GM23338 (cell line): ENCODE results near the gene PPP2R2B. TPM values are rescaled to one million over a fixed set of nuclear protein-coding genes. Genes with fewer than 3 reads are reported as not detected.

Experiments
- EZH2 ChIP-seq: fragments of 200-600 bp; sonication (generic); IDR thresholded peaks from one replicate; pipeline ENCODE4 v1.8.0; 2017; ENCODE audit warnings: antibody characterized with exemption, mild to moderate bottlenecking, low read depth; ENCODE audit not compliant: unreplicated experiment
- STAT1 ChIP-seq: IDR thresholded peaks from one replicate; pipeline ENCODE4 v1.6.1; 2016; ENCODE audit warnings: antibody characterized with exemption; ENCODE audit not compliant: unreplicated experiment
- ZNF114 ChIP-seq: fragments of 250-450 bp; sonication (Bioruptor Pico); IDR thresholded peaks from 2 replicates; pipeline ENCODE4 v1.5.0; 2020; ENCODE audit warnings: mild to moderate bottlenecking, moderate library complexity
- polyA plus RNA-seq: library from polyadenylated mRNA; unstranded; fragments of >200 nt; fragmentation: Nextera tagmentation; extraction: Ambion mirVana; gene quantifications from 2 replicates; pipeline ENCODE4 v1.2.1, GENCODE V29; 2016
- total RNA-seq: library from RNA; depleted of rRNA; stranded (reverse); fragments of >200 nt; shearing (Covaris generic); gene quantifications from 2 replicates; pipeline ENCODE4 v1.2.3, GENCODE V29; 2014
- TF ChIP-seq, protein P1 (sequence below): fragments of 250-450 bp; sonication (Bioruptor Pico); IDR thresholded peaks from 2 replicates; pipeline ENCODE4 v1.5.0; 2020; ENCODE audit warnings: mild to moderate bottlenecking, moderate library complexity
- TF ChIP-seq, protein P2 (sequence below): IDR thresholded peaks from 2 replicates; pipeline ENCODE4 v1.6.1; 2016; ENCODE audit warnings: antibody characterized with exemption
- TF ChIP-seq, protein P3 (sequence below): IDR thresholded peaks from one replicate; pipeline ENCODE4 v1.6.1; 2018; ENCODE audit warnings: antibody characterized with exemption; ENCODE audit not compliant: unreplicated experiment
- TF ChIP-seq, protein P4 (sequence below), 2 experiments: fragments of 200-600 bp in 1 of 2; sonication (generic) in 1 of 2; conservative IDR thresholded peaks; 2 replicates each; pipeline versions ENCODE4 v1.5.1 to v1.6.1; 2016 to 2017; ENCODE audit warnings: antibody characterized with exemption in 2 of 2, low read depth in 2 of 2, mild to moderate bottlenecking in 2 of 2, moderate library complexity in 1 of 2

Gene PPP2R2B
- total and polyA plus RNA-seq, 2 experiments from 2014 or later, result 21.3 to 33.9 TPM

DNA sequence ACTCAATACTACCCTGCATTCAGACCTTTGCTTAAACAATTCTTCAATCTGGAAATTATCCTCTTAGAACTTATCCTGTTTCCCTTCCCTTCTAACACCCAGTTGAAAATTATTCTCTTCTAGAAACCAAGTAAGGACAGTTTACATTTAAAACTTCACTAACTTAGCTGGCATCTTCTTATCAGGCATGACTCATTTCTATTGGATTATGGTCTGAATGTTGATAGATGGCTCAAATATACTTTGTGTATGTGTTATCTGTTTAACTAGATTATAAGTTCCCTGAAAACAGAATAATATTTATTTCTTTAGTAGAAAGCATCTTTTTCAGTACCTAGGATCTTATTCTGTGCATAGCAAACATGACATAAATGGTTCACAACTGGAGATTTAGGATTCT, 161.9 kb downstream of the PPP2R2B start (continued):
- TF ChIP-seq, protein P1, sequence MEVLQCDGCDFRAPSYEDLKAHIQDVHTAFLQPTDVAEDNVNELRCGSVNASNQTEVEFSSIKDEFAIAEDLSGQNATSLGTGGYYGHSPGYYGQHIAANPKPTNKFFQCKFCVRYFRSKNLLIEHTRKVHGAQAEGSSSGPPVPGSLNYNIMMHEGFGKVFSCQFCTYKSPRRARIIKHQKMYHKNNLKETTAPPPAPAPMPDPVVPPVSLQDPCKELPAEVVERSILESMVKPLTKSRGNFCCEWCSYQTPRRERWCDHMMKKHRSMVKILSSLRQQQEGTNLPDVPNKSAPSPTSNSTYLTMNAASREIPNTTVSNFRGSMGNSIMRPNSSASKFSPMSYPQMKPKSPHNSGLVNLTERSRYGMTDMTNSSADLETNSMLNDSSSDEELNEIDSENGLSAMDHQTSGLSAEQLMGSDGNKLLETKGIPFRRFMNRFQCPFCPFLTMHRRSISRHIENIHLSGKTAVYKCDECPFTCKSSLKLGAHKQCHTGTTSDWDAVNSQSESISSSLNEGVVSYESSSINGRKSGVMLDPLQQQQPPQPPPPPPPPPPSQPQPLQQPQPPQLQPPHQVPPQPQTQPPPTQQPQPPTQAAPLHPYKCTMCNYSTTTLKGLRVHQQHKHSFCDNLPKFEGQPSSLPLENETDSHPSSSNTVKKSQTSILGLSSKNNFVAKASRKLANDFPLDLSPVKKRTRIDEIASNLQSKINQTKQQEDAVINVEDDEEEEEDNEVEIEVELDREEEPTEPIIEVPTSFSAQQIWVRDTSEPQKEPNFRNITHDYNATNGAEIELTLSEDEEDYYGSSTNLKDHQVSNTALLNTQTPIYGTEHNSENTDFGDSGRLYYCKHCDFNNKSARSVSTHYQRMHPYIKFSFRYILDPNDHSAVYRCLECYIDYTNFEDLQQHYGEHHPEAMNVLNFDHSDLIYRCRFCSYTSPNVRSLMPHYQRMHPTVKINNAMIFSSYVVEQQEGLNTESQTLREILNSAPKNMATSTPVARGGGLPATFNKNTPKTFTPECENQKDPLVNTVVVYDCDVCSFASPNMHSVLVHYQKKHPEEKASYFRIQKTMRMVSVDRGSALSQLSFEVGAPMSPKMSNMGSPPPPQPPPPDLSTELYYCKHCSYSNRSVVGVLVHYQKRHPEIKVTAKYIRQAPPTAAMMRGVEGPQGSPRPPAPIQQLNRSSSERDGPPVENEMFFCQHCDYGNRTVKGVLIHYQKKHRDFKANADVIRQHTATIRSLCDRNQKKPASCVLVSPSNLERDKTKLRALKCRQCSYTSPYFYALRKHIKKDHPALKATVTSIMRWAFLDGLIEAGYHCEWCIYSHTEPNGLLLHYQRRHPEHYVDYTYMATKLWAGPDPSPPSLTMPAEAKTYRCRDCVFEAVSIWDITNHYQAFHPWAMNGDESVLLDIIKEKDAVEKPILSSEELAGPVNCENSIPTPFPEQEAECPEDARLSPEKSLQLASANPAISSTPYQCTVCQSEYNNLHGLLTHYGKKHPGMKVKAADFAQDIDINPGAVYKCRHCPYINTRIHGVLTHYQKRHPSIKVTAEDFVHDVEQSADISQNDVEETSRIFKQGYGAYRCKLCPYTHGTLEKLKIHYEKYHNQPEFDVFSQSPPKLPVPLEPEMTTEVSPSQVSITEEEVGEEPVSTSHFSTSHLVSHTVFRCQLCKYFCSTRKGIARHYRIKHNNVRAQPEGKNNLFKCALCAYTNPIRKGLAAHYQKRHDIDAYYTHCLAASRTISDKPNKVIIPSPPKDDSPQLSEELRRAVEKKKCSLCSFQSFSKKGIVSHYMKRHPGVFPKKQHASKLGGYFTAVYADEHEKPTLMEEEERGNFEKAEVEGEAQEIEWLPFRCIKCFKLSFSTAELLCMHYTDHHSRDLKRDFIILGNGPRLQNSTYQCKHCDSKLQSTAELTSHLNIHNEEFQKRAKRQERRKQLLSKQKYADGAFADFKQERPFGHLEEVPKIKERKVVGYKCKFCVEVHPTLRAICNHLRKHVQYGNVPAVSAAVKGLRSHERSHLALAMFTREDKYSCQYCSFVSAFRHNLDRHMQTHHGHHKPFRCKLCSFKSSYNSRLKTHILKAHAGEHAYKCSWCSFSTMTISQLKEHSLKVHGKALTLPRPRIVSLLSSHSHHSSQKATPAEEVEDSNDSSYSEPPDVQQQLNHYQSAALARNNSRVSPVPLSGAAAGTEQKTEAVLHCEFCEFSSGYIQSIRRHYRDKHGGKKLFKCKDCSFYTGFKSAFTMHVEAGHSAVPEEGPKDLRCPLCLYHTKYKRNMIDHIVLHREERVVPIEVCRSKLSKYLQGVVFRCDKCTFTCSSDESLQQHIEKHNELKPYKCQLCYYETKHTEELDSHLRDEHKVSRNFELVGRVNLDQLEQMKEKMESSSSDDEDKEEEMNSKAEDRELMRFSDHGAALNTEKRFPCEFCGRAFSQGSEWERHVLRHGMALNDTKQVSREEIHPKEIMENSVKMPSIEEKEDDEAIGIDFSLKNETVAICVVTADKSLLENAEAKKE (CRISPR knock-in tag), result no peak
- TF ChIP-seq ZNF114 (CRISPR knock-in tag) (no peak), EZH2 (no peak), STAT1 (no peak)
- TF ChIP-seq, protein P2, sequence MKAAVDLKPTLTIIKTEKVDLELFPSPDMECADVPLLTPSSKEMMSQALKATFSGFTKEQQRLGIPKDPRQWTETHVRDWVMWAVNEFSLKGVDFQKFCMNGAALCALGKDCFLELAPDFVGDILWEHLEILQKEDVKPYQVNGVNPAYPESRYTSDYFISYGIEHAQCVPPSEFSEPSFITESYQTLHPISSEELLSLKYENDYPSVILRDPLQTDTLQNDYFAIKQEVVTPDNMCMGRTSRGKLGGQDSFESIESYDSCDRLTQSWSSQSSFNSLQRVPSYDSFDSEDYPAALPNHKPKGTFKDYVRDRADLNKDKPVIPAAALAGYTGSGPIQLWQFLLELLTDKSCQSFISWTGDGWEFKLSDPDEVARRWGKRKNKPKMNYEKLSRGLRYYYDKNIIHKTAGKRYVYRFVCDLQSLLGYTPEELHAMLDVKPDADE, result no peak
- TF ChIP-seq, protein P3, sequence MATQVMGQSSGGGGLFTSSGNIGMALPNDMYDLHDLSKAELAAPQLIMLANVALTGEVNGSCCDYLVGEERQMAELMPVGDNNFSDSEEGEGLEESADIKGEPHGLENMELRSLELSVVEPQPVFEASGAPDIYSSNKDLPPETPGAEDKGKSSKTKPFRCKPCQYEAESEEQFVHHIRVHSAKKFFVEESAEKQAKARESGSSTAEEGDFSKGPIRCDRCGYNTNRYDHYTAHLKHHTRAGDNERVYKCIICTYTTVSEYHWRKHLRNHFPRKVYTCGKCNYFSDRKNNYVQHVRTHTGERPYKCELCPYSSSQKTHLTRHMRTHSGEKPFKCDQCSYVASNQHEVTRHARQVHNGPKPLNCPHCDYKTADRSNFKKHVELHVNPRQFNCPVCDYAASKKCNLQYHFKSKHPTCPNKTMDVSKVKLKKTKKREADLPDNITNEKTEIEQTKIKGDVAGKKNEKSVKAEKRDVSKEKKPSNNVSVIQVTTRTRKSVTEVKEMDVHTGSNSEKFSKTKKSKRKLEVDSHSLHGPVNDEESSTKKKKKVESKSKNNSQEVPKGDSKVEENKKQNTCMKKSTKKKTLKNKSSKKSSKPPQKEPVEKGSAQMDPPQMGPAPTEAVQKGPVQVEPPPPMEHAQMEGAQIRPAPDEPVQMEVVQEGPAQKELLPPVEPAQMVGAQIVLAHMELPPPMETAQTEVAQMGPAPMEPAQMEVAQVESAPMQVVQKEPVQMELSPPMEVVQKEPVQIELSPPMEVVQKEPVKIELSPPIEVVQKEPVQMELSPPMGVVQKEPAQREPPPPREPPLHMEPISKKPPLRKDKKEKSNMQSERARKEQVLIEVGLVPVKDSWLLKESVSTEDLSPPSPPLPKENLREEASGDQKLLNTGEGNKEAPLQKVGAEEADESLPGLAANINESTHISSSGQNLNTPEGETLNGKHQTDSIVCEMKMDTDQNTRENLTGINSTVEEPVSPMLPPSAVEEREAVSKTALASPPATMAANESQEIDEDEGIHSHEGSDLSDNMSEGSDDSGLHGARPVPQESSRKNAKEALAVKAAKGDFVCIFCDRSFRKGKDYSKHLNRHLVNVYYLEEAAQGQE, result no peak
- TF ChIP-seq, protein P4, sequence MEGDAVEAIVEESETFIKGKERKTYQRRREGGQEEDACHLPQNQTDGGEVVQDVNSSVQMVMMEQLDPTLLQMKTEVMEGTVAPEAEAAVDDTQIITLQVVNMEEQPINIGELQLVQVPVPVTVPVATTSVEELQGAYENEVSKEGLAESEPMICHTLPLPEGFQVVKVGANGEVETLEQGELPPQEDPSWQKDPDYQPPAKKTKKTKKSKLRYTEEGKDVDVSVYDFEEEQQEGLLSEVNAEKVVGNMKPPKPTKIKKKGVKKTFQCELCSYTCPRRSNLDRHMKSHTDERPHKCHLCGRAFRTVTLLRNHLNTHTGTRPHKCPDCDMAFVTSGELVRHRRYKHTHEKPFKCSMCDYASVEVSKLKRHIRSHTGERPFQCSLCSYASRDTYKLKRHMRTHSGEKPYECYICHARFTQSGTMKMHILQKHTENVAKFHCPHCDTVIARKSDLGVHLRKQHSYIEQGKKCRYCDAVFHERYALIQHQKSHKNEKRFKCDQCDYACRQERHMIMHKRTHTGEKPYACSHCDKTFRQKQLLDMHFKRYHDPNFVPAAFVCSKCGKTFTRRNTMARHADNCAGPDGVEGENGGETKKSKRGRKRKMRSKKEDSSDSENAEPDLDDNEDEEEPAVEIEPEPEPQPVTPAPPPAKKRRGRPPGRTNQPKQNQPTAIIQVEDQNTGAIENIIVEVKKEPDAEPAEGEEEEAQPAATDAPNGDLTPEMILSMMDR (conservative IDR thresholded peaks at IDR 0.05; ENCODE audit: low read depth in 2 of 2), result no peak
